Neural cell (in vitro differentiated cells): ENCODE measurements around the gene STAT5B. TPM values are rescaled to one million over a fixed set of nuclear protein-coding genes. Genes with fewer than 3 reads are reported as not detected.
"Not testable (repeated sequence)": the region's sequence is repeated elsewhere in the genome, so short reads cannot be mapped to it uniquely, and the experiment has no call there.

ENCODE experiments used
- H2AFZ ChIP-seq: fragments of 200-600, 300-800 bp; sonication (generic), shearing (Covaris generic); 2 replicates; pipeline ENCODE4 v1.6.0; 2014; ENCODE audit warnings: low read depth, mild to moderate bottlenecking, antibody characterized with exemption, low read length, moderate library complexity
- H3F3A ChIP-seq: fragments of 200-600 bp; shearing (Covaris generic); 2 replicates; pipeline ENCODE4 v1.6.1; 2016; ENCODE audit warnings: mild to moderate bottlenecking, moderate library complexity, mixed read lengths, antibody characterized with exemption, low read length; ENCODE audit not compliant: insufficient read depth, poor library complexity, severe bottlenecking
- H3K27ac ChIP-seq: fragments of 200-600, 300-800 bp; sonication (generic), shearing (Covaris generic); 2 replicates; pipeline ENCODE4 v1.5.1; 2014; ENCODE audit warnings: mild to moderate bottlenecking, low read length, moderate library complexity
- H3K27me3 ChIP-seq: fragments of 300-800, 200-600 bp; sonication (generic), shearing (Covaris generic); 2 replicates; pipeline ENCODE4 v1.6.0; 2014; ENCODE audit warnings: mild to moderate bottlenecking, low read depth, low read length, moderate library complexity; ENCODE audit not compliant: insufficient read depth
- H3K36me3 ChIP-seq: fragments of 300-800, 200-600 bp; sonication (generic), shearing (Covaris generic); 2 replicates; pipeline ENCODE4 v1.5.1; 2014; ENCODE audit warnings: mild to moderate bottlenecking, antibody characterized with exemption, low read length, moderate library complexity; ENCODE audit not compliant: insufficient read depth
- H3K4me2 ChIP-seq: fragments of 300-800, 200-600 bp; sonication (generic), shearing (Covaris generic); 2 replicates; pipeline ENCODE4 v1.6.0; 2014; ENCODE audit warnings: mild to moderate bottlenecking, low read length
- H3K4me3 ChIP-seq: fragments of 300-800, 200-600 bp; sonication (generic), shearing (Covaris generic); 2 replicates; pipeline ENCODE4 v1.5.1; 2014; ENCODE audit warnings: mild to moderate bottlenecking, low read length, moderate library complexity
- H3K79me2 ChIP-seq: fragments of 200-600 bp; shearing (Covaris generic); replicated peaks from 2 replicates; pipeline ENCODE4 v1.6.0; 2014; ENCODE audit warnings: mild to moderate bottlenecking, low read length, moderate library complexity; ENCODE audit not compliant: insufficient read depth
- H3K9ac ChIP-seq: fragments of 300-800, 200-600 bp; sonication (generic), shearing (Covaris generic); 2 replicates; pipeline ENCODE4 v1.6.1; 2016; ENCODE audit warnings: mild to moderate bottlenecking, low read length, mixed read lengths
- H3K9me2 ChIP-seq: fragments of 200-600 bp; shearing (Covaris generic); 2 replicates; pipeline ENCODE4 v1.6.1; 2016; ENCODE audit warnings: mild to moderate bottlenecking, low read length, mixed read lengths; ENCODE audit not compliant: insufficient read depth
- H3K9me3 ChIP-seq: fragments of 200-600, 300-800 bp; sonication (generic), shearing (Covaris generic); 2 replicates; pipeline ENCODE4 v1.6.1; 2016; ENCODE audit warnings: mild to moderate bottlenecking, mixed run types, low read length, moderate library complexity, mixed read lengths
- H4K20me1 ChIP-seq: fragments of 200-600 bp; shearing (Covaris generic); 2 replicates; pipeline ENCODE4 v1.6.1; 2016; ENCODE audit warnings: mild to moderate bottlenecking, mixed run types; ENCODE audit not compliant: insufficient read depth
- EP300 ChIP-seq: fragments of 450-650 bp; conservative IDR thresholded peaks from 2 replicates; pipeline ENCODE4 v1.6.1; 2014; ENCODE audit warnings: antibody characterized with exemption, mild to moderate bottlenecking, moderate library complexity; ENCODE audit not compliant: poor library complexity, severe bottlenecking
- EZH2 ChIP-seq: fragments of 200-600, 300-800 bp; shearing (Covaris generic), sonication (generic); IDR thresholded peaks from 2 replicates; pipeline ENCODE4 v1.6.1; 2014; ENCODE audit warnings: antibody characterized with exemption, low read length, borderline replicate concordance, mild to moderate bottlenecking; ENCODE audit not compliant: insufficient read depth, poor library complexity, severe bottlenecking
- MXI1 ChIP-seq: fragments of 450-650 bp; conservative IDR thresholded peaks from 2 replicates; pipeline ENCODE4 v1.6.1; 2014; ENCODE audit warnings: antibody characterized with exemption, mild to moderate bottlenecking; ENCODE audit not compliant: poor library complexity, severe bottlenecking
- POLR2AphosphoS5 ChIP-seq: IDR thresholded peaks from 2 replicates; pipeline ENCODE4 v1.6.1; 2012
- RAD21 ChIP-seq: fragments of 450-650 bp; conservative IDR thresholded peaks from 2 replicates; pipeline ENCODE4 v1.6.1; 2014; ENCODE audit warnings: antibody characterized with exemption, mild to moderate bottlenecking, moderate library complexity
- SMC3 ChIP-seq: fragments of 450-650 bp; conservative IDR thresholded peaks from 2 replicates; pipeline ENCODE4 v1.6.1; 2014; ENCODE audit warnings: antibody characterized with exemption, mild to moderate bottlenecking, moderate library complexity; ENCODE audit not compliant: poor library complexity
- TAF1 ChIP-seq: IDR thresholded peaks from 2 replicates; pipeline ENCODE4 v1.6.1; 2012; ENCODE audit warnings: low read depth
- polyA plus RNA-seq: library from polyadenylated mRNA; depleted of rRNA; stranded (reverse); fragments of >200 nt; gene quantifications from 2 replicates; pipeline ENCODE4 v1.2.3, GENCODE V29; 2014
- TF ChIP-seq, protein P1 (sequence below): IDR thresholded peaks from 2 replicates; pipeline ENCODE4 v1.6.1; 2012; ENCODE audit warnings: borderline replicate concordance
- TF ChIP-seq, protein P2 (sequence below): fragments of 450-650 bp; IDR thresholded peaks from 2 replicates; pipeline ENCODE4 v1.5.1; 2014; ENCODE audit warnings: antibody characterized with exemption, mild to moderate bottlenecking, moderate library complexity; ENCODE audit not compliant: poor library complexity, severe bottlenecking

The STAT5B gene
- polyA plus RNA-seq, 1 donor from 2014 or later: 47.4 TPM

DNA sequence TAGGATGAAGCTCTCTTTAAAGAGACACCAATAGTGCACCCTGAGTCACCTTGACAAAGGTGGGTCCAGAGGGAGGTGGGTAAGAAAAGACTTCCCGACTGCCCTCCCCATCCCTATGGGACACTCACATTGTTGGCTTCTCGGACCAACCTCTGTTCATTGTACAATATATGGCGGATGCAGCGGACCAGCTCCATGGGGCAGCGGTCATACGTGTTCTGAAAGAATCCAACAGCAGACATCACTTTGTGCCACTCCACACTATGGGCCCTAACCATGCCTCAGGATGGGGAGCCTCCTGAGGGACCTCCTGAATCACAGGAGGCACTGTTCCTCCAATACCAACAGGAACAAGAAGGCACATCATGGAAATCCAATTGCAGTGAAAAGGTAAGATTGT, 51.5 kb downstream of the STAT5B start:
- Histone ChIP-seq H3K4me3 (no peak overlapping the region), H3K36me3 (no peaks in the 10 kb centered on the region), H3K27me3 (no peaks in the 10 kb centered on the region), H3K9me2 (no peaks in the 10 kb centered on the region), H3K9me3 (no peaks in the 10 kb centered on the region), H3K4me2 (no peak overlapping the region), H3K27ac (no peak overlapping the region), H2AFZ (no peak overlapping the region), H4K20me1 (no peaks in the 10 kb centered on the region), H3K79me2 (no peaks in the 10 kb centered on the region), H3K9ac (no peak overlapping the region), H3F3A (no peaks in the 10 kb centered on the region)
- TF ChIP-seq POLR2AphosphoS5 (no peak), TAF1 (no peak), SMC3 (no peak), EZH2 (no peak), EP300 (no peak), MXI1 (no peak), RAD21 (no peak)
- TF ChIP-seq, protein P1, sequence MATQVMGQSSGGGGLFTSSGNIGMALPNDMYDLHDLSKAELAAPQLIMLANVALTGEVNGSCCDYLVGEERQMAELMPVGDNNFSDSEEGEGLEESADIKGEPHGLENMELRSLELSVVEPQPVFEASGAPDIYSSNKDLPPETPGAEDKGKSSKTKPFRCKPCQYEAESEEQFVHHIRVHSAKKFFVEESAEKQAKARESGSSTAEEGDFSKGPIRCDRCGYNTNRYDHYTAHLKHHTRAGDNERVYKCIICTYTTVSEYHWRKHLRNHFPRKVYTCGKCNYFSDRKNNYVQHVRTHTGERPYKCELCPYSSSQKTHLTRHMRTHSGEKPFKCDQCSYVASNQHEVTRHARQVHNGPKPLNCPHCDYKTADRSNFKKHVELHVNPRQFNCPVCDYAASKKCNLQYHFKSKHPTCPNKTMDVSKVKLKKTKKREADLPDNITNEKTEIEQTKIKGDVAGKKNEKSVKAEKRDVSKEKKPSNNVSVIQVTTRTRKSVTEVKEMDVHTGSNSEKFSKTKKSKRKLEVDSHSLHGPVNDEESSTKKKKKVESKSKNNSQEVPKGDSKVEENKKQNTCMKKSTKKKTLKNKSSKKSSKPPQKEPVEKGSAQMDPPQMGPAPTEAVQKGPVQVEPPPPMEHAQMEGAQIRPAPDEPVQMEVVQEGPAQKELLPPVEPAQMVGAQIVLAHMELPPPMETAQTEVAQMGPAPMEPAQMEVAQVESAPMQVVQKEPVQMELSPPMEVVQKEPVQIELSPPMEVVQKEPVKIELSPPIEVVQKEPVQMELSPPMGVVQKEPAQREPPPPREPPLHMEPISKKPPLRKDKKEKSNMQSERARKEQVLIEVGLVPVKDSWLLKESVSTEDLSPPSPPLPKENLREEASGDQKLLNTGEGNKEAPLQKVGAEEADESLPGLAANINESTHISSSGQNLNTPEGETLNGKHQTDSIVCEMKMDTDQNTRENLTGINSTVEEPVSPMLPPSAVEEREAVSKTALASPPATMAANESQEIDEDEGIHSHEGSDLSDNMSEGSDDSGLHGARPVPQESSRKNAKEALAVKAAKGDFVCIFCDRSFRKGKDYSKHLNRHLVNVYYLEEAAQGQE: no peak
- TF ChIP-seq, protein P2, sequence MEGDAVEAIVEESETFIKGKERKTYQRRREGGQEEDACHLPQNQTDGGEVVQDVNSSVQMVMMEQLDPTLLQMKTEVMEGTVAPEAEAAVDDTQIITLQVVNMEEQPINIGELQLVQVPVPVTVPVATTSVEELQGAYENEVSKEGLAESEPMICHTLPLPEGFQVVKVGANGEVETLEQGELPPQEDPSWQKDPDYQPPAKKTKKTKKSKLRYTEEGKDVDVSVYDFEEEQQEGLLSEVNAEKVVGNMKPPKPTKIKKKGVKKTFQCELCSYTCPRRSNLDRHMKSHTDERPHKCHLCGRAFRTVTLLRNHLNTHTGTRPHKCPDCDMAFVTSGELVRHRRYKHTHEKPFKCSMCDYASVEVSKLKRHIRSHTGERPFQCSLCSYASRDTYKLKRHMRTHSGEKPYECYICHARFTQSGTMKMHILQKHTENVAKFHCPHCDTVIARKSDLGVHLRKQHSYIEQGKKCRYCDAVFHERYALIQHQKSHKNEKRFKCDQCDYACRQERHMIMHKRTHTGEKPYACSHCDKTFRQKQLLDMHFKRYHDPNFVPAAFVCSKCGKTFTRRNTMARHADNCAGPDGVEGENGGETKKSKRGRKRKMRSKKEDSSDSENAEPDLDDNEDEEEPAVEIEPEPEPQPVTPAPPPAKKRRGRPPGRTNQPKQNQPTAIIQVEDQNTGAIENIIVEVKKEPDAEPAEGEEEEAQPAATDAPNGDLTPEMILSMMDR: no peak

DNA sequence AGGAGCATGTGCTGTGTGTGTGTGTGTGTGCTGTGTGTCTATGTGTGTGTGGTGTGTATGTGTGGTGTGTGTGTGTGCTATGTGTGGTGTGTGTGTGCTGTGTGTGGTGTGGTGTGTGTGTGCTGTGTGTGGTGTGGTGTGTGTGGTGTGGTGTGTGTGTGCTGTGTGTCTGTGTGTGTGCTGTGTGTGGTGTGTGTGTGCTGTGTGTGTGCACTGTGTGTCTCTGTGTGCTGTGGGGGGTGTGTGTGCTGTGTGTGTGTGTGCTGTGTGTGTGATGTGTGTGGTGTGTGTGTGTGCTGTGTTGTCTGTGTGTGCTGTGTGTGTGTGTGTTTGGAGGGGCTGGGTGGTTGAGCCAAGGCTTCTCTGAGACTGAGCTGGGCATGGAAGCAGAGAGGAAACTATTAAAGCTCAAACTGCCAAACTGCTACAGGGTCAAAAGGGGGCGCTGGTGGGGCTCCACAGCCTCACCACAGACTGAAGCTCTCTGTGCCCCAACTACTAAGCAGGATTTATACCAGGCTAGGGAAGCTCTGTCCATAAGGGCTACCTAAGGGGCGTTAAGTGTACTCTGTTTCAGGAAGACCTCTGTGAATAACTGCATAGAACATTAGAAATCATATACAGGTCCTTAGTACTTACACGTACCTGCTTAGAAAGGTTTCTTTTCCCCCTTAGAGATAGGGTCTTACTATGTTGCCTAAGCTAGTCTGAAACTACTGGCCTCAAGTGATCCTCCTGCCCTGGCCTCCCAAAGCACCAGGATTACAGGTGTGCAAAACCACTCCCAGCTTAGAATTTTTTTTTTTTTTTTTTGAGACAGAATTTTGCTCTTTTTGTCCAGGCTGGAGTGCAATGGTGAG, 54.1 kb downstream of the STAT5B start:
- no peaks in the 10 kb centered on the region for H3K27me3 ChIP-seq
- no peak for TF ChIP-seq EP300
- no peak for TF ChIP-seq EZH2
- peak; percentile 10 for TF ChIP-seq SMC3
- peak; percentile 43 for TF ChIP-seq RAD21
- TF ChIP-seq MXI1: no peak
- TF ChIP-seq, protein P1: no peak
- TF ChIP-seq TAF1: no peak
- TF ChIP-seq, protein P2: peak; percentile 50
- no peaks in the 10 kb centered on the region for H3F3A ChIP-seq
- H3K79me2 ChIP-seq: no peaks in the 10 kb centered on the region
- no peaks in the 10 kb centered on the region for H3K36me3 ChIP-seq
- no peak overlapping the region for H3K27ac ChIP-seq
- no peaks in the 10 kb centered on the region for H4K20me1 ChIP-seq
- H3K4me3 ChIP-seq: no peak overlapping the region
- no peak overlapping the region for H3K4me2 ChIP-seq
- H3K9ac ChIP-seq: no peak overlapping the region
- no peaks in the 10 kb centered on the region for H3K9me2 ChIP-seq
- no peaks in the 10 kb centered on the region for H3K9me3 ChIP-seq
- H2AFZ ChIP-seq: no peak overlapping the region

DNA sequence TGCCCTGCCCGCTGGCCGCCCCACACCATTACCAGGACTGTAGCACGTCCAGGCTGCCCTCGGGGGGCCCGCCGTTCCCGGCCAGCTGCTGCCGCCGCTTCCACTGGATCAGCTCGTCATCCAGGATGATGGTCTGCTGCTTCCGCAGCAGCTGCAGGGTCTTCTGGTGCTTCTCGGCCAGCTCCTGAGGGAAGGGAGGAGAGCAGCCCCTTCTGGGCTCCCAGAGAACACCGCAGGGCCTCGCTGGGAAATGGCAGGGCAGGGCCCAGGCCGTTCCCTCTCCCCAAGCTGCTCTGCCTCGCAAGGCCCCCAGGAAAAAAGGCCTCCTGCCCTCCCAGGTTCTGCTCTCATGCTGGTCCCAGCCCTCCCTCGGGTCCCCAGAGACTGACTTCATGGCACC, 56.9 kb downstream of the STAT5B start:
- not testable (repeated sequence) for H3K4me3 ChIP-seq, H4K20me1 ChIP-seq, H3K4me2 ChIP-seq, H3K9ac ChIP-seq, H3K9me2 ChIP-seq, H3K79me2 ChIP-seq, H3K9me3 ChIP-seq, H3F3A ChIP-seq, H3K27ac ChIP-seq, H3K36me3 ChIP-seq, H3K27me3 ChIP-seq, H2AFZ ChIP-seq
